Fibroblast of skin of scalp (primary cell): ENCODE measurements around the gene ARHGAP24.

Experiments
- DNase-seq: peaks from one replicate; pipeline ENCODE4 v3.0.0-alpha.2; 2013

ARHGAP24 gene

DNA sequence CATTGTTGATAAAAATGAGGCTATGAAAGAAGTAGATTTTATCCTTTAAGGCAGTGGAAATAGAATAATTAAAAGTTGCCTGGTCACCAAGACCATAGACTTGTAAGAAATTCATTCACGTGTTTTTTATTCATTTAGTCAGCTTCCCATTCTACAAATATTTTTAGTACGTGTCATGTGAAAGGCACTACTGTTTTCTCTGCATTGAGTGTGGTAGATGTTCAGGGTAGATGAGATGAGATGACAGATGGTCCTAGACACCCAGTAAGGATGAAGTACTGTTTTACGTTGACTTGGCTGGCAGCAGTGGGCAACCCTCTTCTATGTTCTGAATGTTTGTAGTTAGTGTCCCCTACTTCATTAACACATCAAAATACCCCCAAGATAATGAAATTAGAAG is 228.1 kb downstream of the ARHGAP24 start:
- DNase-seq, result peak; percentile 69

DNA sequence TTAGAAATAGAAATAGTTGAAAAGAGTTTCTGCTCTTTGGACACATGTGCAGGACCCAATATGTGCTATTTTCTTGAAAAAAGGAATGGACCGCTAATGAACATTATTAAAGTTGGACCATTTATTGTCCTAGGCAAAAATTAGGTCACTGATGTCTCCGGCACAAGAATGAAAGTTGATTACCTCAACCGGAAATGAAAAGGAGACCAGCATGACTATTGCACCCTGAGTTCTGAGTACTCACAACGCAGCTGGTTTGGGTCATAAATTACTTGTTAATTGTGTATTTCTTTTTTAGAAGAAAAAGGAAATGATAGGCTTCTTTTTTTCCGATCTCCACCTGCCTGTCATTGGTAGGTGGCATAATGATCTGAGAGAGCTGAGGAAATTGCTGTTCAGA is 232.7 kb downstream of the ARHGAP24 start:
- DNase-seq, result no peak

GRCh38 chr4:85708468-85708867 is 233.5 kb downstream of the ARHGAP24 start:
- no peak for DNase-seq

GRCh38 chr4:85713005-85713404 is 238.1 kb downstream of the ARHGAP24 start:
- no peak for DNase-seq

GRCh38 chr4:85715991-85716737 is 241.2 kb downstream of the ARHGAP24 start:
- DNase-seq, result peak; percentile 77

GRCh38 chr4:85717351-85717750 is 242.4 kb downstream of the ARHGAP24 start:
- DNase-seq, result peak; percentile 67

DNA sequence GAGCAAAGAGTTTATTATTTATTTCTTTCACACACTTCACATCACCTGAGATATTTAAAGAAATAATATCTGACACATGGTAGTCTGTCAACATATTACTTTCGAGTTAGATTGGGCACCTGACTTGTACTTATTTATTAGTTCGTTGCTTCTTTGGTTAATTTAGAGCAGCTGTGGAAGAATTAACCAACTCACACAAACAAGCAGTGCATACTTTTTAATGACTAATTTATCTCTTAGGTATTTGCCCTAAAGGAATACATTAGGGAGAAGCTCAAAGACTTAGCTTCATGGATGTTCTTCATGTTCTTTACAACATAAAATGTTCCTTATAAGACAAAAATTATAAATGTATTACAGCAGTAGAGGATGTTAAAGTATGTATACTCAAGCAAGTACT is 242.9 kb downstream of the ARHGAP24 start:
- DNase-seq, result no peak

DNA sequence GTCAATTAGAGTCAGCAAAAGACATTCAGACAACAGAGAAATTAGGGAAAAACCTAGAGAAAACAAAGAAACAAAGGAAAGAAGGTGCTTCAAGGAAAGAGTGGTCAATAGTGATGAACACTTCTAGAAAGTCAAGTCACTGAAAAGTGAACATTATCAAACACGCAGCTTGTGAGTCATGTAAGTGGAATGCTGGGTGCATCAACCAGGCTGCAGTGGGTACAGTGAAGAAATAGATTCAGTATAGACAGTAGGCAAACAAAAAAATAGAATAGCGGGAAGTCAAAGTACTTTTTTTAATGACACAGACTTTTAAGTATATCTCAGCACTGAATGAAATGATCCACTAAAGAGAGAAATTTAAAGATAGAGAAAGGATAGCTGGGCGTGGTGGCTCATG is 245.8 kb downstream of the ARHGAP24 start:
- peak; percentile 70 for DNase-seq

DNA sequence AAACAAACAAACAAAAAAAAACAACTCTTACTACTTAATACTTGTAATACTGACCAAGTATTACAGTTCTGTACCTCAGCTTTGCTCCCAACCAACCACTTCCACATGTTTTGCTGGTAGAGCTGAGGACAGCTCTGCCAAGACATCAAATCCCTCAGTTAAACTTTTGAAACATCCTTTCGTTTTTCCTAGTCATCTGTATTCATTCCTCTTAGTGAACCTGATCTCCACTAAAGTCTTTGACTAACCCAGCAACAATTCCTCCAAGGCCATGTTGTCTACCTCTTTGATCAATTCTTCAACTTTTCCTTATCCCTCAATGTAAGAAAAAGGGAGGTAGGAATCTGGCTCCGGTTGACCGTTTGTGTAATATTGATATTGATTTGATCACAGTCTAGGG is 247.5 kb downstream of the ARHGAP24 start:
- DNase-seq, result no peak

GRCh38 chr4:85722807-85723206 is 247.9 kb downstream of the ARHGAP24 start:
- DNase-seq, result peak; percentile 77

DNA sequence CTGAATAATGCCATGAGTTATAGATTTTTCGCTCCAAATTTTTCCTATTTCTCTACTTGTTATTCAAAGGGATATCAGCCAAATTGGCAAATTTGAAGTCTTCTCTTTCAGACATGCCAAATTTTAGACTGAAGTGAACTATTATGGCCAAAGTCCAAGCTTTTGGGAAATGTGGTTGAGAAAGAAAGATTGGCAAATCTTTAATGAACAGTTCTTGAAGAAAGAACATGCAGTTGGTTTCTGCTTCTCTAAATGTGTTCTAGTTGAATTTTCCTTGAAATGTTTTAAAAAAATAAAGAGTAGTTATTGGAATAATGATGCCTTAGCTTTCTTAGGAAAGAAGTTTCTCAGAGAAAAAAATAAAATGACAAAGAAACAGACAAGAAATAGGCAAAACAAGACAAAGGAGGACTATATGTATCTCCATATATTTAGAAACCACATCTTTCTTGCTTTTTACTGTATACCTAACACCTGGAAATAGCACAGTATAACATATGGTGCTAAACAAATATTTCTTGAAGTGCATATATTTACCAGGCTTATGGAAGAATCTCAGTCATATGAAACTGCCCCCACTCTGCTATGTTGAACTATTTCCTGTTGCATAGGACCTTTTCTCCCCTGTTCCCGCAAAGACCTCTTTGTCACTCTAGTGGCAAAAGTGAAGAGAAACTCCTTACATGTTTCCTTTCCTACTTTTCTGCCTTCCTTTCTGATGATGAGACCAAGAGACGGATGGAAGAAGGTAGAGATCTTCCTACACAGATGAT is 250.0 kb downstream of the ARHGAP24 start:
- no peak for DNase-seq

- DNase-seq, result no peak
Observed at GRCh38 chr4:85725721-85726170, 250.8 kb downstream of the ARHGAP24 start.

DNA sequence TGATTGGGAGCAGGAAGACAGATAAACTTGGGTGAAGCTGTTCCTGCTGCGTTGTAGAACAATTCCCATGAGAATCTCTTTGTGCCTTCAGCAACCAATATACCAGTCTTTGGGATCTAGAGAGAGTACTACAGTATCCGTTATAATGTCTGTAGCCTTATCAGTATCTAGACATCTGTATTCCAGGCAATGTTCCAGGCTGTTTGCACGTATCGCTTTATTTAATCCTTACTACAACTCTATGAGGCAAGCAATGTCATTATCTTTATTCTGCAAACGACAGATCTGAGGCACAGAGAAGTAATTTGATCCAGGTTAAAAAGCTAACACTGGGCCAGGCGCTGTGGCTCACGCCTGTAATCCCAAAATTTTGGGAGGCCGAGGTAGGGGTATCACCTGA is 251.6 kb downstream of the ARHGAP24 start:
- DNase-seq, result no peak

- DNase-seq, result no peak
Observed at GRCh38 chr4:85728464-85728863, 253.5 kb downstream of the ARHGAP24 start.

DNA sequence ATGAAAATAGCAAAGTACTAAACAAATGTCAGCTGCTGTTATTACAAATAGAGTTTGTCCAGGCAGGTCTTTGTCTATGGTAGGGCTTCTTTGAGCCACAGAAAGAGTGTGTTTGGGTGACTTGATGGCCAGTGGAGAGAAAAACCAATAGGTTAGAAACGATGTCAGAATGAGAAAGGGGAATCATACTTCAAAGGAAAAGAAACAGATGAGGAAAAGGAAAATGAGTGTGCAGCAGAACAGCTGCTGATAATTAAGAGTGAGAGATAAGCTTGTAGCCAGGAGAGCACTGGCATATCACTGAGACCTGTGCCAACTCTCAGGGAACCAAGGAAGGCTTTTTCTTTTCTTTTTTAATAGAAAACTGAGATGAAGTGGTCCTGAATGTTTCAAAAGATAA is 257.2 kb downstream of the ARHGAP24 start:
- no peak for DNase-seq

- DNase-seq, result no peak
Observed at GRCh38 chr4:85733798-85734197, 258.8 kb downstream of the ARHGAP24 start.

GRCh38 chr4:85734424-85734831 is 259.5 kb downstream of the ARHGAP24 start:
- DNase-seq, result no peak

DNA sequence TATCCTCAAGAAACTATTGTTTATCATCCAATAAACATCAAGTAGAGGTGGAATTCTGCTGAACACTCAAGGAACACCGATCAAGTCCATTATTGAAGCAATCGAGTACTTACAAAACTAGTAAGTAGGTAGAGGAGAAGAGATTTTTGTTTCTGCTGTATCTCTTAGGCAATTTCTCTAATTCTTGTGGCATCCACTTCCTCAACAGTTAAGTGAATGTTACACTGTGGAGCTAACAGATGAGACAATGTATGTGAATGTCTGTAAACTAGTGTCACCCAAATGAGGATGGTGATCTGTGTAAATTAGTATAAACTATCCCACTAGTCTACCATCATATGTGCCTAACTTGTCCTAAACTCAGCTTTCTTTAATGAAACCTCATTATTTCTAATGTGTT is 261.6 kb downstream of the ARHGAP24 start:
- DNase-seq, result no peak

- DNase-seq, result no peak
Observed at GRCh38 chr4:85737254-85737653, 262.3 kb downstream of the ARHGAP24 start.

DNA sequence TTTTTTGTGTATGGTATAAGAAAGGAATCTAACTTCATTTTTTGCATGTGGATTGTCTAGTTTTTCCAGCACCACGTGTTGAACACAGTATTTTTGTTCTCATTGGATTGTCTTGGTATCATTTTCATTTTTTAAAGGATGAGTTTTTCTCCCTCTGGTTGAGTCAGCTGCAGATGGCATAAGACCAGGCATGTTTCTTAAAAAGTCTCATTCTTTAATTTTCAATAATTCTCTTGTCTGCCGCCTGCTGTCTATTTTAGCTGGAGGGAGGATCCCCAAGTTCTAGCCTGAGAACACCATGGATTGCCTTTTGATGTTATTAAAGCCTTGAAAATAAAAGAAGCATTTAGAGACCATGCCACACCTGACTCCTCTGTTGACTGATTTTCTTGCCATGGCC is 263.8 kb downstream of the ARHGAP24 start:
- DNase-seq, result no peak

DNA sequence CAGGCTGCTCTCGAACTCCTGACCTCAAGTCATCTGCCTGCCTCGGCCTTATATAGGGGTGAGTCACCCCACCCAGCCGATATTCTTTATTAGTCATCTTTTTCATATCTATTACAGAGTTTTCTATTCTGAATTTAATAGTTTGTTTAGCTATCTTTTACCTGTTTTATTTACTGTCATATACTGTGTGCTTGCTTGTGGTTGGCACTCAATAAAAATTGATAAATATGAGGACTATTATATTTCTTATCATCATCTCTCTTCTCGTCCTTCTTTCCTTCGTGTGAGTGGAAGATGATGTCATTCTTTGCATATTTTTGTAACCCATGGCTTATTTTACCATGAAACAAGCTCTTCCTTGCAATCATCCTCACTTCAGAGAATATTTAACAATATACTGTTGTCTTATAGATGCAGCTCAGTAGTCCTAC is 265.5 kb downstream of the ARHGAP24 start:
- DNase-seq, result peak; percentile 62

- DNase-seq, result no peak
Observed at GRCh38 chr4:85741381-85741780, 266.4 kb downstream of the ARHGAP24 start.

DNA sequence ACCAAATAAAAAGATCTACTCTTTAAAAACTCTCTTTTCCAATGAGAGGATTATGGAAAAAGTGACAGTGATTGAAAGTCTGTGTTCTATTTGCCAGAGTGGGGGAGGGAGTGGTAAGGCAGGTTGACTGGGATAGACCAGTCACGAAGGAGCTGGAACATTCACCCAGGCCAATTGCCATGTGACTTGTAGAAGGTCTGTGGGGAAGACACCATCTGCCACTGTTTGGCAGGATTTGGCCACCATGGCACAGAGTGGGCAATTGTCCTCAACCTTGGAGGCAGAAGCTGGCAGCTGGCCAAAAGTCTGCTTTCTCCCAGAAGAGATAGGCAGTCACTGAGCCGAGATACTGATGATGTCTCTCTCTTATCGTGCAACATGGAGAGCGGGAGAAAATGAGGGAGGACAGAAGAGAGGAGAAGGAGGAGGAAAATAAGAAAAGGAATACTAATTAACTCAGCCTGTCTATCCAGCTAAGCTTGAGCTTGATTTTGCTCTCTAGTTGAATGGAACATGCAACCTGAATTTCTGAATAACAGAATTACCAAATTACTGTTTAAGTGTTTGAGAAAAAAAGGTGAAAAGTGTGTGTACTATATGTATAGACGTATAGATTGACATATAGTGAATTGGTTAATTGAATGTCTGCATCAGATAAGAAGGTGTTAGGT is 267.1 kb downstream of the ARHGAP24 start:
- DNase-seq, result no peak
